T follicular helper cell (primary cell): Measurements from ENCODE around the gene STK17A.
"Not testable (repeated sequence)": the region's sequence is repeated elsewhere in the genome, so short reads cannot be mapped to it uniquely, and the experiment has no call there.

Experiments
- DNase-seq: peaks from one replicate; pipeline ENCODE4 v3.0.0-alpha.2; 2020; ENCODE audit warnings: low read depth

Gene STK17A

GRCh38 chr7:43596426-43596825 is 13.5 kb downstream of the STK17A start:
- DNase-seq = not testable (repeated sequence)

DNA sequence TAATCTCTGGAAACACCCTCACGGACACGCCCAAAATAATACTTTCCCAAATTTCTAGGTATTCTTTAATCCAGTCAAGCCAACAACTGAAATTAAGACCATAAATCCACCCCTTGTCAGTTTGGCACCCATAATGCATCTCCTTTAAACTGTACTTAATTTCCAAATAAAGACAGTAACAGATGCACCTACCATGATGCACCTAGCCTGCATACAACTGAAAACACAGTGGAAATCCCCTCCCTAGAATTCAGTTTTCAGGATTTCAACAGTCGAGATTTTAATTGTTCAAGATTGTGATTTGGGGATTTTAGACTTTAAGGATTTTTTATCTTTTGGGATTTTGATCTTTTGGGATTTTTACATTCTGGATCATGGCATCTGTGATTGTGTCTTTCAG is 17.1 kb downstream of the STK17A start:
- DNase-seq = no peak

DNA sequence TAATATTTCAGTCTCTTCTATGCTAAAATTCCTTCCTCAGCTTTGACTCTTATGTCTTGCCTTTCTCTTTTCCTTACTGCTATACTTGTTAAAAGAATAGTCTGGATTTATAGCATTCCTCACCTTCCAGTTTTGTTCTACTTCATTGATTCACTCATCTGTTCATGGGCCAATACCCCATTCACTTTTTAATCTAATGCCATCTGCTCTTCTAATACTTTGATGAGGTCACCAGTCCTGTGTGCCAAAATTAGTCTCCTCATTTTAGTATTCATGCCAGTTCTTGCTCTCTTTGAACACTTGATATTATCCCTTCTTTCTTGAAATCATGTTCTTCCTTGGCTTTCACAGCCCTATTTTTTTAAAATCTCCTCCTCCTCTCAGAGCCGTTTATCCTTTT is 19.3 kb downstream of the STK17A start:
- no peak for DNase-seq

DNA sequence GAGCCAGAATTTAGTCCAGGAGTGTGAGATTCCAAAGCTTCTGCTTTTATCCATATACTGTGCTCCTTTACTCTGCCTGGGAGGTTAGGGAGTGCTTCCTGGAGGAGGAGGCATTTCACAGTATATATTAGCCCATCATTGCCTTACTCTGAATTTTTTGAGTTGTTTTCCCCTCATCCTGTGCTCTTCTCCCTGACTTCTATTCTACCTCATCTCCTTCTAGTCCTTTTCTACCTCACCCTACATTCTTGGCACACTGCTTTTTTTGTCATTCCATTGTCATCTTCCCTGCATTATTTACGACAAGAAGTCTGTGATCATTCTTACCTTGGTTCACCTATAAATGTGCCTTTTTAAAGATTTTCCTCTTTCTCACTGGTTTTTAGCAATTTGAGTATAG is 21.3 kb downstream of the STK17A start:
- DNase-seq = no peak

DNA sequence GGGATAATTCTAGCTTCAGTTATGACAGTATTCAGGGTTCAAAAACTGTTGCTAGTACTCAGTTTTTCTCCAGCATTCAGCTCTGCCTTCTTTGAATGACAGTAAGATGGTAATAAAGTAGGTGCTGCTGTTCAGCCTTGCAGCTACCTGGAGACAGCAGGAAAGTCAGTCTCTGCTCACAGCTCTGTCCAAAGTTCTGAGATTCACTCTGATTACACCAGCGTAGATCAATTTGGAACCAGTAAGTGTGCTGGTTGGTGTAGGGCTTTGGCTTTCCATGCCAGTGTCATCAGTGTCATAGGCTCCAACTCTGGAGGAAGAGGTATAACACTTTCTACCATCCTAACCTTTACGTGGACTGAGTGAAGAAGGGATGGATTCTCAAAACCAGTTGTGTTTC is 26.2 kb downstream of the STK17A start:
- DNase-seq = no peak

- DNase-seq = no peak
Measured at GRCh38 chr7:43612128-43612527, 29.2 kb downstream of the STK17A start.

DNA sequence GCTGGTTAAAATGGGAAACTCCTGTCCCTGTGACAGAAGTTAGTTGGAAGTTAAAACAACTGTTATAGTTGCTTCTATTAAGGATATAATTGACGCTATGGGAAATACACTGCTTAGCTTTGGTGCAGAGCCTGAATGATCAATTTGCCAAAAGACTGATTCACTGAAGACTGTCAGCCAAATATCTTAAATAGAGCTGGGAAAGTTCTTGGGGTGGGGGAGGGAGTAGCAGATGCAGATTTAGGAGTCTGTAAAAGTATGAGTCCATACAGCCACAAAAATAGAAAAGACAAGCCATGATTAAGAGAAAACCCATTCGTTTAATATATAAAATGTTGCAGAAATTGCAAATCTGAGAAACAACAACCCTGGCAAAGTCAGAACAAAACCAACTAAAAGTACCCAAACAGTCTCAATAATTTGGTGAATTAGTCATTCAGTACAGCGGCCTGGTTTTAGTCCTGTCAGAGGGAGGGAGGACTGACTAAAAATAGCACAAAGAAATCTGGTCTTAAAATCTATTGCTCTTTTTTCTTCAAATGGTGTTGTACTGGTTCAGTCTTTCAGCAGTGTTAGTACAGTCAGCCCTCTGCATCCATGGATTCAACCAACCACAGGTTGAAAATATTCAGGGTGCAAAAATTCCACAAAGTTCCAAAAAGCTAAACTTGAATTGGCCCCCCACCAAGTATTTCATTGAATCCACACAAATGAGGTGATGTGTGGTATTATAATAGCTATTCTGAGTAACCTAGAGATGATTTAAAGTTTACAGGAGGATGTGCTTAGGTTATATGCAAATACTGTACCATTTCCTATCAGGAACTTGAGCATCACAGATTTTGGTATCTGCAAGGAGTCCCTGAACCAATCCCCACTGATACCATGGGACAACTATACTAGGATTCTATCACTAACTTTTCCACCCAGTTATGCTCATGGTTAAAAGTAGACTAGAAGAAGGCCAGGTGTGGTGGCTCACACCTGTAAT is 30.0 kb downstream of the STK17A start:
- DNase-seq = no peak

DNA sequence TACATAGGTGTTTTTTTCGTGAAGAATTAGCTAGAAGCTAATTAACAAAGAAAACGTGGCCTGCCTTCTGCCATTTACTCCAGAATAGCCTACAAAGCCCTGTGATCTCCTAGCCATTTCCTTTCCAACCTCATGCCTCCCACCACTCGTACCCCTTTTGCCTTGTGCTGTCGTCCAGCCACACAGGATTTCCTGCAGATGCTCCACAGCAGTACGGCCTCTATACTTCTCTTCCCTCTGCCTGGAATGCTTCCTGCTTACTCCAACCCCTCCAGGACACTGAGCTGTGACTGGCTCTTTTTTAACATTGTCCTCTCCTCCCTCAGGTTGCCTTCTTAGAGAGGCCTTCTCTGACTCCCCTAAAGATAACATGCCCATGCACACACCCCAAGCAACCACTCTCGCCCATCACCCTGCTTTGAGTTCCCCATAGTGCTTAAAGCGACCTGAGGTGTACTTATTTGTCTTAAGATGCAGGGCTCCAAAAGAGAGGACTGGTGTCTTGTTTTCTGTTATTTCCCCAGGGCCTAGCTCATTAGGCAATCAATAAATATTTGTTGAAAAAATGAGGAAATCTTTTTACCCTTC is 32.7 kb downstream of the STK17A start:
- no peak for DNase-seq

DNA sequence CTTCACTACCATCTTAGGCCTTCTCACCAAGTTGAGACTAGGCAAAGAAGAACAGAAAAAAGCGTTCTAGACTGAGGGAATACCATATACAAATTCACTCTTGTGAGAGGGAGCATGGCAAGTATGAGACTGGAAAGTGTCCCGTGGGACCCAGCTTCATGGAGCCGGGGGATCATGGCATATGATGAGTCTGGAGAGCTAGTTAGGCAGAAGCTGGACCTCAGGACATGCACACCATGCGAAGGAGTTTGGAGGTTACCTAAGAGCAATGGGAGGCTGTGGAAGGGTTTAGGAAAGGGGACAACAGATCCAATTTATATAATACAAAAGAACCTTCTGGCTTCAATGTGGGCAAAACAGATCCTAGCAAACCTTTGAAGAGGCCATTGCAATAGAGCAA is 34.1 kb downstream of the STK17A start:
- DNase-seq = no peak

GRCh38 chr7:43618073-43618472 is 35.2 kb downstream of the STK17A start:
- DNase-seq = no peak

GRCh38 chr7:43619213-43620012 is 36.5 kb downstream of the STK17A start:
- no peak for DNase-seq

GRCh38 chr7:43621729-43622448 is 39.0 kb downstream of the STK17A start:
- no peak for DNase-seq

- no peak for DNase-seq
Measured at GRCh38 chr7:43624156-43624555, 41.2 kb downstream of the STK17A start.

GRCh38 chr7:43625453-43625852 is 42.5 kb downstream of the STK17A start:
- no peak for DNase-seq

DNA sequence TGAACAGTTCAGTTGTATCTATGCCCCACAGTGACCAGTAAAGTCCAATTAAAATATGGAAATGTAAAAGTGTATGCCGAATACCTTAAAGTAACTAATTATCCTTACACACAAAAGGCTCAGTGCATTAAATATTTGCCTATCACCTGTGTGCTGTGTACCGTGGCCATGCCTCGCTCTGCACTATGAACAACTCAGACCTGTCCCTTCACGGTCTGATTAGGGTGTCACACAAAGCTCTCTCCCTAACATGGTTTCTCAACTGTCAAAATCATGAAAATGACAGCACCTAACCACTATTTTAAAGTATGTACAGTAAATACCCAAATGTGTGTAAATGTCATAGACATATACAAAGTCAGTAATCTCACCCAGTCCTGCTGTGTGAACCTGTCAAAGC is 43.1 kb downstream of the STK17A start:
- DNase-seq = no peak

DNA sequence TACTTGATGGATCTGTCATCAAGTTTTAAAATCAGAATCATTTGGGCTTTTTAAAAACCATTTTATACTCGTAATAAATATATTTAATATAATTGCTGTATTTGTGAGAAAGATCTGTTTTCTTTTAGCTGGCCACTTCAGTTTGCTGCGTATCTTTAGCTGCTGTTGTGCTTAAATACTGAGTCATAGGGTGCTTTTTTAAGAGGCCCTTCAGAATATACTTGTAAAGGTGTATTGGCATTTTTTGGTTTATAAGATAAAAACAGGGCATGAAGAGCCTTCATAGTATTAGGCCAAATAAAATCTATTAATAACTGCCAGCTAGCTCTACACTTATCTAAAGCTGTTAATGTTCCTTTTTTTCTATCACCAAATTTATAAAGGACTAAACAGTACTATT is 43.8 kb downstream of the STK17A start:
- no peak for DNase-seq

DNA sequence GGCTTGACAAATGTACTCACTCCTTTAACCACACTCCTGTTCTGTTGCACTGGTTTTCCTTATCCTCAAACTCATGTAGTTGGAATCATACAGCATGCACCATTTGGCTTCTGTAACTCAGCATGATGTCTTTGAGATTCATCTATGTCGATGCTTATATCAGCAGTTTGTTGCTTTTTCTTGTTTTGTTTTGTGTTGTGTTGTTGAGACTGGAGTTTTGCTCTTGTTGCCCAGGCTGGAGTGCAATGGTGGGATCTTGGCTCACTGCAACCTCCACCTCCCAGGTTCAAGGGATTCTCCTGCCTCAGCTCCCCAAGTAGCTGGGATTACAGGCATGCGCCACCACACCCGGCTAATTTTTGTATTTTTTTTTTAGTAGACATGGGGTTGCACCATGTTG is 44.9 kb downstream of the STK17A start:
- not testable (repeated sequence) for DNase-seq

DNA sequence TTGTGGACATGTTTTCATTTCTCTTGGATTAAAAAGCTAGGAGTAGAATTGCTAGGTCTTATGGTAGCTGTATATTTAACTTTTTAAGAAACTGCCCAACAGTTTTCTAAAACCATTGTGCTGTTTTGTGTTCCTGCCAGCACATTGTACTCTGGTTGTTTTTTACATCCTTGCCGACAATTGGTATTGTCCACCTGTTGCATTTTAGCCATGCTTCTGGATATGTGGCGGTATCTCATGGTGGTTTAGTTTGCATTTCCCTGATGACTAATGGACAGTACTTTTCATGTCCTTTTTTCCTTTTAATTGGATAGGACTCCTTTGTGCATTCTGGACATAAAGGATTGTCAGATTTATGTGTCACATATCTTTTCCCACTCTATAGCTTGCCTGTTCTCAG is 45.5 kb downstream of the STK17A start:
- no peak for DNase-seq

- DNase-seq = no peak
Measured at GRCh38 chr7:43629857-43630256, 46.9 kb downstream of the STK17A start.

DNA sequence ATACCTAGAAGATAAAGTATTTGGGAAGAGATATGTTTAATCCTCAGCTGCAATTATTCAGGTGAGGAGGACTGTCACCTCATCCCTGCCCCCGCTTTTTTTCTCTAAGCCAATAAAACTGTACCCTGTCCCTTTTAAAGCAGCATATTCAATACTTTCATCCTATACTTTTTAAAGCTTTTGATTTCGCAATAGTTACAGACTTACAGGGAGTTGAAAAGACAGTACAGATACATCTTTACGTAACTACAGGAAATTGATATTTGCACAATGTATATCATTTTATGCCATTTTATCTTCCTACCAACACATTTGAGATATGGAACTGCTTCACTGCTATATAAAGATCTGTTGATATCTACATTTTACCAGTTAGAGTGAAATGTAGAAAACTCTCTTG is 47.6 kb downstream of the STK17A start:
- DNase-seq = no peak

DNA sequence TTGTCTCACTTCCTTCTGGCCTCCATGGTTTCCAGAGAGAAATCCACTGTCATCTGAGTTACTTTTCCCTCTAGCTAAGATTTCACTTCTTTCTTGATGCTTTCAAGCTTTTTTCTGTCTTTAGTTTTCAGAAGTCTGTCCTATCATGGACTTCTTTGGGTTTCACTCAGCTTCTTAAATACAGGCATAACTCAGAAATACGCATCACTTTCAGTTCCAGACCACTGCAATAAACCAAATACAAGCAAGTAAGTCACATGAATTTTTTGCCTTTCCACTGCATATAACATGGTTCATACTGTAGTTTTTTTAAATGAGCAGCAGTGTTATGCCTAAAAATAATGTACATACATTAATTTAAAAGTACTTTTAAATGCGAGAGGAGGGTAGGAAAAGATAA is 48.7 kb downstream of the STK17A start:
- no peak for DNase-seq

DNA sequence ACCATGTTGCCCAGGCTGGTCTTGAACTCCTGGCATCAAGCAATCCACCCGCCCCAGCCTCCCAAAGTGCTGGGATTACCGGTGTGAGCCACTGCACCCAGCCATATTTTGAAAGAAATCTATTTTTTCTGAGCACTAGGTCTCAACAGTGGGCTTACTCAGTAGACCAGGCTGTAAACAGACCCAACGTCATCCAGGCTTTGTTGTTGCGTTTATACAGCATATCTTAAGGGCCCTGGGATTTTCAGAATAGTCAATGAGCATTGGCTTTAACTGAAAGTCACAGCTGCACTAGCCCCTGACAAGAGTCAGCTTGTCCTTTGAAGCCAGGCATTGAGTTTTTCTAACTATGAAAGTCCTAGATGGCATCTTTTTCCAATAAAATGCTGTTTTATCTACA is 49.8 kb downstream of the STK17A start:
- no peak for DNase-seq
